ENCODE measurements around the gene CACNA2D3.

DNA sequence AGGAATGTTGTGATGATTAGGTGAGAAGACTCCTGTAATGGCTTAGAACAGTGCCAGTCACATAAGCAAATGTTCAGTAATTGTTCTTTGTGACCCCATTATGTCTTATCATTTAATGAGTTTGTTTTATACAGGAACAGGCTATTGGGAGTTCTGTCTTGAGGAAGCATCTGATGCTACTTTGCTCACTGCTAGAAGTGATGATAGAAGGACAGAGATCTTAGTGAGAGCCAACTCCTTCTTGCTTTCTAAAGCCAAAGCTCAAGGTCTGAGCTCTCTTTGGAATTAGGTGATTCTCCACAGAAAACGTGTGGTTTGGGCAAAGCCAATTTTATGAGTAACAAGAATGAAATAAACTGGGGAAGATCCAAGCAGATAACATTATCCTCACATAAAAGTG is 590.7 kb downstream of the CACNA2D3 start:
- TF ChIP-seq GATA3 (IDR thresholded peaks at IDR 0.05; ENCODE audit: low read depth, low read length) (no peak), GATA2 (IDR thresholded peaks at IDR 0.05; ENCODE audit: low read depth, low read length) (no peak)
